ENCODE results near the gene PEA15. TPM values are rescaled to one million over a fixed set of nuclear protein-coding genes. Genes with fewer than 3 reads are reported as not detected.

Gene PEA15
- total and polyA plus RNA-seq, 2 of the 8 experiments (the other 6 are each of a cell fraction or from before 2014, with no cell fraction given), result 71.3 to 75.1 TPM

GRCh38 chr1:160244209-160244608 lies 39.0 kb downstream of the PEA15 start:
- Histone ChIP-seq H2BK120ac (replicated peaks; ENCODE audit: low read depth, low read length) (no peak overlapping the region), H4K91ac (replicated peaks; ENCODE audit: insufficient read length, low read length) (no peak overlapping the region), H3K4me3 (ENCODE audit: extremely low read depth in 1 of 4, insufficient read depth in 2 of 4, low read depth in 3 of 4, low read length in 4 of 4) (no peak overlapping the region), H3K4me1 (replicated peaks in 1 of 4; ENCODE audit: control insufficient read depth in 3 of 4, insufficient read depth in 4 of 4, low read length in 3 of 4) (no peaks in the 10 kb centered on the region), H3K4ac (replicated peaks; ENCODE audit: insufficient read length, low read depth, low read length) (no peak overlapping the region), H2BK15ac (ENCODE audit: low read length) (no peak overlapping the region), H3K9ac (replicated peaks in 1 of 4; ENCODE audit: extremely low read depth in 1 of 4, low read depth in 3 of 4, low read length in 3 of 4) (no peak overlapping the region), H3K27me3 (replicated peaks in 1 of 4; ENCODE audit: control insufficient read depth in 3 of 4, extremely low read depth in 1 of 4, insufficient read depth in 3 of 4, low read length in 3 of 4) (no peaks in the 10 kb centered on the region), H3K4me2 (ENCODE audit: insufficient read depth in 1 of 2, low read depth in 2 of 2, low read length in 2 of 2) (no peak overlapping the region), H4K5ac (ENCODE audit: insufficient read length, low read depth, low read length) (no peak overlapping the region), H2AFZ (ENCODE audit: low read length) (no peak overlapping the region), H3K36me3 (ENCODE audit: control insufficient read depth in 2 of 4, insufficient read depth in 4 of 4, low read length in 3 of 4) (peaks cover 3 to 34% (median 17%) of the 10 kb centered on the region in 4 experiments), H2BK12ac (ENCODE audit: low read depth, low read length) (no peak overlapping the region), H2BK5ac (ENCODE audit: low read depth, low read length) (no peak overlapping the region), H3K56ac (replicated peaks; ENCODE audit: insufficient read length, low read depth, low read length) (no peak overlapping the region), H3K23ac (ENCODE audit: insufficient read length) (no peak overlapping the region), H2AK5ac (ENCODE audit: low read depth, low read length) (no peak overlapping the region), H4K8ac (ENCODE audit: extremely low read depth, insufficient read depth, low read length) (no peak overlapping the region), H3K9me3 (ENCODE audit: insufficient read depth in 2 of 2, low read depth in 1 of 2, low read length in 1 of 2) (no peaks in the 10 kb centered on the region), H3K27ac (ENCODE audit: low read depth, low read length) (no peak overlapping the region), H3K79me2 (ENCODE audit: control insufficient read depth in 1 of 2, insufficient read depth in 2 of 2, low read length in 2 of 2) (peaks cover 0 to 52% of the 10 kb centered on the region in 2 experiments; a peak in 2 of 4 replicates), H3K79me1 (ENCODE audit: low read depth, low read length) (no peaks in the 10 kb centered on the region), H3K14ac (ENCODE audit: insufficient read length) (no peak overlapping the region), H2BK20ac (ENCODE audit: low read length) (no peak overlapping the region), H3K18ac (ENCODE audit: extremely low read depth, low read length) (no peak overlapping the region), H4K20me1 (replicated peaks in 1 of 2; ENCODE audit: control insufficient read depth in 1 of 2, insufficient read depth in 2 of 2, low read length in 2 of 2) (peaks cover 2 to 5% of the 10 kb centered on the region in 2 experiments), H3K23me2 (ENCODE audit: low read depth, low read length) (no peaks in the 10 kb centered on the region; the same call in 1 of the 2 replicates)
- POLR2A ChIA-PET (ENCODE audit: partially characterized antibody), result interaction anchor here (0.7 to 2.1 kb wide), 12 partner anchors 8 to 63 kb away, joined by 3 to 8 read pairs (median 3); partner anchors contain the start of gene DCAF8
- FAIRE-seq, result no peak
- DNase-seq (ENCODE audit: low read depth in 1 of 2, low spot score in 2 of 2), result no peak
- WGBS, 2 experiments (ENCODE audit: extremely low coverage in 1 of 2, insufficient coverage in 1 of 2, insufficient read length in 1 of 2, insufficient replicate concordance in 2 of 2, low coverage in 1 of 2, low lambda C conversion rate in 2 of 2, missing lambda C conversion rate in 1 of 2), result 90% methylated on average over 1 of the region's 1 CpG; no CpG with 5 or more reads in 1 of the 2 experiments
- TF ChIP-seq SUZ12 (IDR thresholded peaks at IDR 0.05; ENCODE audit: low read length) (no peak), NANOG (IDR thresholded peaks at IDR 0.05; ENCODE audit: insufficient read depth, low read depth, low read length, poor library complexity, severe bottlenecking) (no peak), TAF7 (optimal IDR thresholded peaks at IDR 0.05; ENCODE audit: borderline replicate concordance, low read depth, low read length) (no peak), CTCF (IDR thresholded peaks at IDR 0.05; ENCODE audit: control extremely low read depth in 1 of 3, insufficient read depth in 1 of 3, low read depth in 1 of 3, low read length in 3 of 3) (no peak)
- CTCF ChIA-PET (ENCODE audit: partially characterized antibody), result interaction anchor here (1.0 to 4.6 kb wide), 15 partner anchors 11 to 198 kb away, joined by 3 to 24 read pairs (median 4); no protein-coding TSS in a partner anchor
